K562 (cell line): ENCODE measurements around the gene BCCIP. TPM values are rescaled to one million over a fixed set of nuclear protein-coding genes. Genes with fewer than 3 reads are reported as not detected.

Experiments used
- ATAC-seq: fragments of 200-7000 bp; cut with Tn5 transposase; 3 replicates; pipeline ENCODE4 v1.9.1; 2020; ENCODE audit warnings: moderate library complexity
- BruUV-seq: library from RNA; stranded (reverse); fragments of 400-500 nt; replicated peaks from 2 replicates; lab custom pipeline; 2021; lab: Mats Ljungman, UMichigan
- CTCF ChIA-PET: fragments of 300-600 bp; formaldehyde crosslinking; extraction: SDS; loops from one replicate; lab custom pipeline; 2021; ENCODE audit warnings: low intra/inter-chr PET ratio; lab: Yijun Ruan, JAX
- POLR2A ChIA-PET: fragments of 300-600, 350-650 bp; sonication (Branson Sonifier 250); formaldehyde crosslinking; extraction: SDS; loops from one replicate; lab custom pipeline; 2021; ENCODE audit warnings: antibody characterized with exemption, inconsistent platforms; lab: Yijun Ruan, JAX
- DNase-seq, 4 experiments: peaks; one replicate each; pipeline versions ENCODE4 v3.0.0 to v3.0.0-alpha.2; 2011 to 2018; ENCODE audit warnings: low spot score in 3 of 4, mixed read lengths in 3 of 4; ENCODE audit errors: extremely low read depth in 1 of 4
- FAIRE-seq: peaks from 2 replicates; lab custom pipeline; 2011; peaks lifted over from hg19 to GRCh38; lab: Jason Lieb, UNC
- H2AFZ ChIP-seq: 2 replicates; pipeline ENCODE4 v1.6.0; 2011; ENCODE audit warnings: low read depth, low read length, control low read depth, inconsistent platforms
- H3K27ac ChIP-seq: fragments of 200-600 bp; 3 replicates; pipeline ENCODE4 v1.8.0; 2011; ENCODE audit warnings: low read depth, mild to moderate bottlenecking, control low read depth, inconsistent platforms, low read length, moderate library complexity, mixed read lengths; ENCODE audit errors: extremely low read depth
- H3K27me3 ChIP-seq, 2 experiments: fragments of 300-600 bp in 1 of 2; 2 replicates in 1 of 2; 3 replicates in 1 of 2; pipeline versions ENCODE4 v1.6.0 to v1.8.0; 2011; ENCODE audit warnings: inconsistent platforms in 2 of 2, low read length in 2 of 2, mild to moderate bottlenecking in 1 of 2, mixed read lengths in 1 of 2, moderate library complexity in 1 of 2; ENCODE audit not compliant: control insufficient read depth in 2 of 2, insufficient read depth in 2 of 2
- H3K36me3 ChIP-seq: fragments of 300-600 bp; 3 replicates; pipeline ENCODE4 v1.8.0; 2011; ENCODE audit warnings: mild to moderate bottlenecking, low read length, inconsistent platforms; ENCODE audit not compliant: control insufficient read depth, insufficient read depth
- H3K4me1 ChIP-seq, 2 experiments: fragments of 200-600 bp in 1 of 2; replicated peaks in 1 of 2; 2 replicates in 1 of 2; 3 replicates in 1 of 2; pipeline versions ENCODE4 v1.5.1 to v1.8.0; 2011; ENCODE audit warnings: inconsistent platforms in 2 of 2, low read length in 2 of 2, mild to moderate bottlenecking in 1 of 2, mixed read lengths in 1 of 2, moderate library complexity in 1 of 2; ENCODE audit not compliant: control insufficient read depth in 2 of 2, insufficient read depth in 2 of 2
- H3K4me2 ChIP-seq: 2 replicates; pipeline ENCODE4 v1.6.1; 2011; ENCODE audit warnings: low read length, control low read depth, inconsistent platforms, mixed read lengths; ENCODE audit not compliant: insufficient read depth
- H3K4me3 ChIP-seq: fragments of 200-600 bp; sonication (generic), shearing (Covaris generic); 2 replicates; pipeline ENCODE4 v1.5.1; 2016; ENCODE audit warnings: control low read depth, inconsistent platforms
- H3K79me2 ChIP-seq: fragments of 200-600 bp; 3 replicates; pipeline ENCODE4 v1.8.0; 2011; ENCODE audit warnings: low read length, inconsistent platforms; ENCODE audit not compliant: control insufficient read depth, insufficient read depth
- H3K9ac ChIP-seq, 2 experiments: 2 replicates each; pipeline versions ENCODE4 v1.6.0 to v1.6.1; 2011; ENCODE audit warnings: low read depth in 2 of 2, low read length in 2 of 2, control low read depth in 1 of 2, inconsistent platforms in 1 of 2, mild to moderate bottlenecking in 1 of 2, mixed read lengths in 1 of 2; ENCODE audit not compliant: insufficient read depth in 1 of 2
- H3K9me1 ChIP-seq: one replicate; pipeline ENCODE4 v1.6.0; 2011; ENCODE audit warnings: inconsistent platforms, mild to moderate bottlenecking, low read length, moderate library complexity; ENCODE audit not compliant: control insufficient read depth, insufficient read depth
- H3K9me3 ChIP-seq: replicated peaks from 2 replicates; pipeline ENCODE4 v1.5.1; 2011; ENCODE audit warnings: low read depth, low read length, inconsistent platforms; ENCODE audit not compliant: control insufficient read depth, insufficient read depth
- H4K20me1 ChIP-seq: replicated peaks from 2 replicates; pipeline ENCODE4 v1.6.1; 2011; ENCODE audit warnings: low read length, inconsistent platforms, mixed read lengths; ENCODE audit not compliant: control insufficient read depth, insufficient read depth
- ATF1 ChIP-seq, 2 experiments: fragments of 450-650 bp in 1 of 2; IDR thresholded peaks; 2 replicates each; pipeline ENCODE4 v1.6.1; 2016; ENCODE audit warnings: missing compliant biosample characterization in 1 of 2, missing genetic modification characterization in 1 of 2
- CREM ChIP-seq: IDR thresholded peaks from 2 replicates; pipeline ENCODE4 v1.6.1; 2014; ENCODE audit warnings: antibody characterized with exemption, low read depth
- CUX1 ChIP-seq: fragments of 200-800 bp; sonication (Bioruptor generic); IDR thresholded peaks from 2 replicates; pipeline ENCODE4 v1.6.1; 2016; ENCODE audit warnings: missing genetic modification characterization, missing compliant biosample characterization
- FOXK2 ChIP-seq, 2 experiments: fragments of 450-650 bp; IDR thresholded peaks in 1 of 2; conservative IDR thresholded peaks in 1 of 2; 2 replicates each; pipeline ENCODE4 v1.6.1; 2016; ENCODE audit warnings: low read depth in 2 of 2, mild to moderate bottlenecking in 1 of 2
- STAT5A ChIP-seq: IDR thresholded peaks from 2 replicates; pipeline ENCODE4 v1.6.1; 2012; ENCODE audit warnings: low read length, inconsistent platforms, borderline replicate concordance
- ZFP36 ChIP-seq: fragments of 150-350 bp; IDR thresholded peaks from 2 replicates; pipeline ENCODE4 v1.6.1; 2018; ENCODE audit warnings: low read length, low read depth; ENCODE audit not compliant: partially characterized antibody
- WGBS: fragments of 100-300 bp; shearing (Covaris generic); methylation state at CpG from one replicate; pipeline ENCODE4 v1.1.6; 2016; ENCODE audit warnings: low coverage, mixed read lengths; ENCODE audit not compliant: insufficient coverage; ENCODE audit errors: missing lambda C conversion rate; 5-methylcytosine and 5-hydroxymethylcytosine counted together
- in situ Hi-C: fragments of 300-500 bp; cut with MboI; formaldehyde crosslinking; loops from 4 replicates; pipeline ENCODE4 v1.15.0; 2018; ENCODE audit warnings: inconsistent platforms, mixed read lengths
- intact Hi-C: fragments of 100-400 bp; cut with micrococcal nuclease; formaldehyde crosslinking; loops from 2 replicates; pipeline ENCODE4 v1.14.2; 2022
- polyA plus RNA-seq, 8 experiments: library from polyadenylated mRNA; depleted of rRNA in 4 of 8; stranded (reverse) in 5 of 8; unstranded in 3 of 8; fragments of >200 nt; fragmentation: Nextera tagmentation in 2 of 8; fragmentation: Illumina TruSeq in 1 of 8; extraction: Ambion mirVana in 2 of 8; extraction: Trizol in 1 of 8; gene quantifications; 2 replicates each; pipeline versions ENCODE4 v1.2.1 to v1.2.3, GENCODE V29; 2011 to 2014; ENCODE audit warnings: inconsistent platforms in 1 of 8, missing spikeins in 1 of 8
- total RNA-seq, 7 experiments: library from RNA; depleted of rRNA in 6 of 7; stranded (reverse); fragments of >200 nt in 6 of 7; fragmentation: Illumina TruSeq in 2 of 7; extraction: Trizol in 2 of 7; gene quantifications; 2 replicates each; pipeline versions ENCODE4 v1.2.1 to v1.2.3, GENCODE V29; 2011 to 2021; ENCODE audit warnings: low replicate concordance in 1 of 7

BCCIP gene
- total and polyA plus RNA-seq, 9 of the 15 experiments (the other 6 are each of a cell fraction or from before 2014, with no cell fraction given), result 95.1 to 204 (median 163) TPM

DNA sequence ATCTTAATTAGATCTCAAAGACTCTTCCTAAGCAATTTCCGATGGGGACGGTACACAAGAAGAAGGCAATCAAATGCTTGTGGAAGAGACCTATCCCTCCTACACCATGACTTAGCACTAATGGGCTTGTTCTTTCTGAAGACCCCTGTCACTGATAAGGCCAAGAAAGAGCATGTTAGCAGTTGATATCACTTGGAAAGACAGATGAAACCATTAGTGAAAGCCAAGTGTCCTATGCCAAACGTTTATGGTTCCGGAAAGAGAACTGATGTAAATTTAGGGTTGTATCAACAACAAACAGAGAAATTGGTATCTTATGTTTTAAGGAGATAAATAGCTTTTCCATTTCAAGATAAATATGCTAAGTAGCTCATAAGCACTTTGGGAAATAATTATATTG lies 6.8 kb upstream of the BCCIP start (continued):
- TF ChIP-seq ATF1 (CRISPR knock-in tag; IDR thresholded peaks at IDR 0.05) (no peak), ATF1 (tag; IDR thresholded peaks at IDR 0.05) (0 out of 2 replicates have a peak, but pooled peaks have one; percentile 29)

- peaks cover 62% of the 10 kb centered on the region for H3K79me2 ChIP-seq
- TF ChIP-seq FOXK2 (conservative IDR thresholded peaks at IDR 0.05 in 1 of 2, IDR thresholded peaks at IDR 0.05 in 1 of 2; ENCODE audit: low read depth in 2 of 2) (no peak), CUX1 (CRISPR knock-in tag) (no peak), STAT5A (no peak), CREM (no peak), ZFP36 (no peak)
Observed at GRCh38 chr10:125817337-125817946, 5.9 kb upstream of the BCCIP start.

More at GRCh38 chr10:125817337-125817946, 5.9 kb upstream of the BCCIP start:
- Histone ChIP-seq H3K4me2 (peak overlapping the region; percentile 67), H4K20me1 (no peaks in the 10 kb centered on the region), H3K36me3 (peaks cover 23% of the 10 kb centered on the region), H3K9me3 (no peaks in the 10 kb centered on the region), H3K9me1 (no peaks in the 10 kb centered on the region), H3K4me1 (peaks cover 5 to 50% of the 10 kb centered on the region in 2 experiments; a peak in 4 of 5 replicates), H3K9ac (peak overlapping the region; percentile 50 to 84), H2AFZ (peak overlapping the region; percentile 55; the same call in 1 of the 2 replicates), H3K4me3 (no peak overlapping the region), H3K27me3 (no peaks in the 10 kb centered on the region), H3K27ac (peak overlapping the region; percentile 89)
- DNase-seq (peak in 2 of 4 experiments; percentile 21 to 40), ATAC-seq (peak; percentile 22), FAIRE-seq (peak; percentile 64)
- POLR2A ChIA-PET, result interaction anchor here (1.3 to 1.8 kb wide), 2 partner anchors 10 to 20 kb away, joined by 4 to 6 read pairs; no protein-coding TSS in a partner anchor
- 26% methylated on average over 6 of the region's 6 CpGs for WGBS
- intact Hi-C loops, result loop anchor here (5.0 kb wide), 1 partner anchor 95 kb away; no protein-coding TSS in a partner anchor
- in situ Hi-C loops, result no loop called here
- BruUV-seq, result no TSS peak
- CTCF ChIA-PET, result no interaction called here
